Measurements from ENCODE around the gene MCM3. TPM values are rescaled to one million over a fixed set of nuclear protein-coding genes. Genes with fewer than 3 reads are reported as not detected.
A peak's percentile ranks its signal among the peaks of the same experiment; 100 is the strongest.

Gene MCM3
- total RNA-seq: 100 to 1,000 TPM in 1 of 4 donors, 10 to 100 TPM in 3; 21.8 to 120 (median 64.7) TPM

- Histone ChIP-seq H3K27me3 (no peaks in the 10 kb centered on the region), H3K9me3 (no peaks in the 10 kb centered on the region), H3K4me1 (no peaks in the 10 kb centered on the region), H3K36me3 (no peaks in the 10 kb centered on the region), H3K4me3 (peak within 1 kb of the TSS; percentile 67 to 73), H3K27ac (peak within 1 kb of the TSS; percentile 76 to 78)
- DNase-seq: peak; percentile 97 to 98
- intact Hi-C loops (cut with DNase I; ENCODE audit: low total_unique reads): no loop called here
- peak in 1 of 2 donors; percentile 43 for TF ChIP-seq POLR2A (IDR thresholded peaks at IDR 0.05)
- peak; percentile 19 to 40 (median 26) for TF ChIP-seq CTCF (IDR thresholded peaks at IDR 0.05)
Measured at GRCh38 chr6:52284460-52285176, at the start of gene MCM3. MCM3 (minus strand) TSS chr6:52284742; CDS start chr6:52284674, 68 bp downstream.

- Histone ChIP-seq H3K27me3 (no peaks in the 10 kb centered on the region), H3K36me3 (no peaks in the 10 kb centered on the region), H3K9me3 (no peaks in the 10 kb centered on the region), H3K4me3 (no peak overlapping the region), H3K4me1 (no peaks in the 10 kb centered on the region), H3K27ac (peak overlapping the region in 1 of 2 donors; percentile 9)
- DNase-seq: no peak
- TF ChIP-seq POLR2A (IDR thresholded peaks at IDR 0.05) (no peak), CTCF (IDR thresholded peaks at IDR 0.05) (no peak)
- intact Hi-C loops (cut with DNase I; ENCODE audit: low total_unique reads): no loop called here
Measured at GRCh38 chr6:52333840-52334200, 49.3 kb upstream of the MCM3 start.

- no peak overlapping the region for H3K4me3 ChIP-seq
- no peaks in the 10 kb centered on the region for H3K36me3 ChIP-seq
- no peak overlapping the region for H3K27ac ChIP-seq
- H3K4me1 ChIP-seq: no peaks in the 10 kb centered on the region
- TF ChIP-seq CTCF (IDR thresholded peaks at IDR 0.05) (no peak), POLR2A (IDR thresholded peaks at IDR 0.05) (no peak)
- H3K9me3 ChIP-seq: no peaks in the 10 kb centered on the region
- intact Hi-C loops (cut with DNase I; ENCODE audit: low total_unique reads): no loop called here
- H3K27me3 ChIP-seq: no peaks in the 10 kb centered on the region
- no peak for DNase-seq
Measured at GRCh38 chr6:52331793-52332457, 47.4 kb upstream of the MCM3 start.

DNA sequence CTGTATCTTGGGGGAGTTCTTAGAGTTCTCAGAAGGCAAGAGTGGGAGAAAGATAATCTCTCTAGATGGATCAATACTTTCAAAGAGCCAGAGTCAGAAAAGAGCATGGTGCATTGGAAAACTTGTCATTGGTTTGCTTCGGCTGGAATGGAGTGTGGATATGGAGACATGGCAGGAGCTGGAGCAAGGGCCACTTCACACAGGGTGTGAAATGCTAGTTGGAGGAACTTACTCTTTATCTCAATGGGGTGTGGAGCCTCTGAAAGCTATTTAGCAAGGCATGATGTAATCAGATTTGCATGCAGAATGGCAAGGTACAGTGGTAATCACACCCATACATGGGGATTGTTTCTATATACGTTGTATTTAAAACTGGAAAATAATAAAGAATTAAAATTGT lies 45.9 kb upstream of the MCM3 start:
- no peaks in the 10 kb centered on the region for H3K36me3 ChIP-seq
- no peak overlapping the region for H3K27ac ChIP-seq
- no peaks in the 10 kb centered on the region for H3K9me3 ChIP-seq
- TF ChIP-seq POLR2A (IDR thresholded peaks at IDR 0.05): no peak
- TF ChIP-seq CTCF (IDR thresholded peaks at IDR 0.05): no peak
- no peaks in the 10 kb centered on the region for H3K27me3 ChIP-seq
- intact Hi-C loops (cut with DNase I; ENCODE audit: low total_unique reads): no loop called here
- no peak overlapping the region for H3K4me3 ChIP-seq
- DNase-seq: no peak
- H3K4me1 ChIP-seq: no peaks in the 10 kb centered on the region

GRCh38 chr6:52328729-52329128 lies 44.2 kb upstream of the MCM3 start:
- Histone ChIP-seq H3K27me3 (no peaks in the 10 kb centered on the region), H3K4me1 (no peaks in the 10 kb centered on the region), H3K36me3 (no peaks in the 10 kb centered on the region), H3K27ac (no peak overlapping the region), H3K4me3 (no peak overlapping the region), H3K9me3 (no peaks in the 10 kb centered on the region)
- TF ChIP-seq POLR2A (IDR thresholded peaks at IDR 0.05) (no peak), CTCF (IDR thresholded peaks at IDR 0.05) (no peak)
- no peak for DNase-seq
- intact Hi-C loops (cut with DNase I; ENCODE audit: low total_unique reads): no loop called here

Measured in uterus (tissue), 4 donors.